ENCODE data around the gene STPG1. TPM values are rescaled to one million over a fixed set of nuclear protein-coding genes. Genes with fewer than 3 reads are reported as not detected.

STPG1 gene
- total RNA-seq, 1 donor = 7.2 TPM

GRCh38 chr1:24391882-24392603 is 21.5 kb downstream of the STPG1 start:
- Histone ChIP-seq H3K4me2 (ENCODE audit: insufficient read depth, low read length) (peak overlapping the region; percentile 57), H4K20me1 (ENCODE audit: insufficient read depth, low read length) (no peaks in the 10 kb centered on the region), H2AFZ (ENCODE audit: low read length) (peak overlapping the region; percentile 64), H3K4me3 (ENCODE audit: insufficient read depth, low read length) (peak overlapping the region; percentile 48), H3K79me2 (ENCODE audit: insufficient read depth, low read length) (no peaks in the 10 kb centered on the region), H3K27me3 (ENCODE audit: insufficient read depth, low read length) (no peaks in the 10 kb centered on the region), H3K36me3 (ENCODE audit: insufficient read depth, low read length) (no peaks in the 10 kb centered on the region), H3K27ac (ENCODE audit: low read depth, low read length) (peak overlapping the region; percentile 85), H3K9me3 (ENCODE audit: low read depth, low read length) (no peaks in the 10 kb centered on the region), H3K4me1 (ENCODE audit: insufficient read depth, low read length) (peaks cover 27% of the 10 kb centered on the region)
- DNase-seq (ENCODE audit: insufficient read length, low spot score, missing footprints) = no peak
- peak; percentile 82 for TF ChIP-seq CTCF (IDR thresholded peaks at IDR 0.05; ENCODE audit: extremely low read depth, low read depth, low read length)

GRCh38 chr1:24390924-24391782 is 22.4 kb downstream of the STPG1 start:
- DNase-seq (ENCODE audit: insufficient read length, low spot score, missing footprints) = peak; percentile 85
- H3K4me3 ChIP-seq (ENCODE audit: insufficient read depth, low read length) = peak overlapping the region; percentile 48
- TF ChIP-seq CTCF (IDR thresholded peaks at IDR 0.05; ENCODE audit: extremely low read depth, low read depth, low read length) = peak; percentile 99
- H2AFZ ChIP-seq (ENCODE audit: low read length) = peak overlapping the region; percentile 64
- H3K4me2 ChIP-seq (ENCODE audit: insufficient read depth, low read length) = peak overlapping the region; percentile 57
- no peaks in the 10 kb centered on the region for H3K79me2 ChIP-seq (ENCODE audit: insufficient read depth, low read length)
- H3K9me3 ChIP-seq (ENCODE audit: low read depth, low read length) = no peaks in the 10 kb centered on the region
- peak overlapping the region; percentile 85 for H3K27ac ChIP-seq (ENCODE audit: low read depth, low read length)
- H4K20me1 ChIP-seq (ENCODE audit: insufficient read depth, low read length) = no peaks in the 10 kb centered on the region
- H3K27me3 ChIP-seq (ENCODE audit: insufficient read depth, low read length) = no peaks in the 10 kb centered on the region
- no peaks in the 10 kb centered on the region for H3K36me3 ChIP-seq (ENCODE audit: insufficient read depth, low read length)
- peaks cover 27% of the 10 kb centered on the region for H3K4me1 ChIP-seq (ENCODE audit: insufficient read depth, low read length)

GRCh38 chr1:24389231-24389678 is 24.3 kb downstream of the STPG1 start:
- Histone ChIP-seq H3K27ac (ENCODE audit: low read depth, low read length) (no peak overlapping the region), H2AFZ (ENCODE audit: low read length) (no peak overlapping the region), H3K79me2 (ENCODE audit: insufficient read depth, low read length) (no peaks in the 10 kb centered on the region), H3K4me2 (ENCODE audit: insufficient read depth, low read length) (no peak overlapping the region), H3K4me3 (ENCODE audit: insufficient read depth, low read length) (no peak overlapping the region), H3K9me3 (ENCODE audit: low read depth, low read length) (no peaks in the 10 kb centered on the region), H3K4me1 (ENCODE audit: insufficient read depth, low read length) (peaks cover 35% of the 10 kb centered on the region), H3K27me3 (ENCODE audit: insufficient read depth, low read length) (no peaks in the 10 kb centered on the region), H3K36me3 (ENCODE audit: insufficient read depth, low read length) (no peaks in the 10 kb centered on the region), H4K20me1 (ENCODE audit: insufficient read depth, low read length) (no peaks in the 10 kb centered on the region)
- DNase-seq (ENCODE audit: insufficient read length, low spot score, missing footprints) = no peak
- TF ChIP-seq CTCF (IDR thresholded peaks at IDR 0.05; ENCODE audit: extremely low read depth, low read depth, low read length) = no peak

All from osteoblast (primary cell).